ENCODE results near the gene MEF2A.

The MEF2A gene

DNA sequence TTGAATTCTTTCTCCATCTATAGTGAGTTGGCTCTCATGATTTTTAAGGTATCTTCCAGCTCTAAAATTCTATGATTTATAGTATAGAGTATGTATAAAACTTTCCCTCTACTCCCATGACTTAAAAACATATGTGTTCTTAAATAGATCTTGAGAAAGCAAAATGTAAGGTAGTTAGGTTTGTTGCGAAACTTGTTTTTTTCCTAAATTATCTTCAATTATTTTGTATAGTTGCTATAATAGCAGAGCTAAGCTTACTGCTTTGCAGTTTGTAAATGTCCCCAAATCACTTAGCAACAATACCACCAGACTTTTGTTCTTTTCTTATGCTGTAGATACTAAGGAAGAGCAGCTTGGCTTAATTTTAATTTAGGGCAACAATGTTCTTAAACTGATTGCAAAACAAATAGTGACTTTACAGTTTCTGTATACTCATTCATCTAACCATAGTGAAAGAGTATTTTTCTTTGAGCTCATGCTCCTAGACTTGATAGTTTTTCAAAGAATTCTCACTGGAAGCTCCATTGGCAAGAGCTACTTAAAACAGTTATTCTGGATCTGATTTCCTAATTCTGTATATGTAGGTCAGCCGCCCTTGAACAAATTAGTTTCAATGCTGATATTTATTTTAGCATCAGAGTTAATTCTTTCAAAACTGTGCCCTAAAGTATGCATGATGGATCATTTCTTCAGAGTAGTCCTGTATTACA lies 106.3 kb downstream of the MEF2A start:
- no peak overlapping the region for H3K4me3 ChIP-seq
- peaks cover 0 to 30% (median 13%) of the 10 kb centered on the region in 4 donors for H3K4me1 ChIP-seq
- DNase-seq, result no peak
- no peak for TF ChIP-seq CTCF (IDR thresholded peaks at IDR 0.05)
- peaks cover 11 to 34% (median 23%) of the 10 kb centered on the region in 3 donors for H3K36me3 ChIP-seq
- H3K27me3 ChIP-seq, result no peaks in the 10 kb centered on the region
- intact Hi-C loops (cut with DNase I; ENCODE audit: low total_unique reads), result no loop called here
- H3K27ac ChIP-seq, result peak overlapping the region in 1 of 2 donors; percentile 15
- no peaks in the 10 kb centered on the region for H3K9me3 ChIP-seq

DNA sequence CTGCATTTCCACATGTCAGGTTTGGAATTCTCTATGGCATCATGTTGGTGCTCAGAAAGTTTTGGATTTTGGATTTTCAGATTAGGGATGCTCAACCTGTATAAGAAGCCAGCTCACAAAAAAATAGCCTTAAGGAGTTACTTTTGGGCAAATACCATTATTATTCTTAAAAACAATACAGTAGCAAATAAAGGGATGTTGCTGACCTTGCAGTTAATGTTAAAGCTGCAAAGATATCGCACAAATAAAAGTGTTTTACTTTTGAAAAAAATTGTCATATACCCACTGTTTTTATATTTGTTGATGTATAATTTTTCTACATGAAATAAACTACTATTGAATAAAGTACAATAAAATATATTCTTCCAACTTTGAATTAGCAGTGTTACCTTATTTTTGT lies 107.3 kb downstream of the MEF2A start:
- Histone ChIP-seq H3K4me1 (peaks cover 0 to 37% (median 15%) of the 10 kb centered on the region in 4 donors), H3K9me3 (no peaks in the 10 kb centered on the region), H3K27ac (no peak overlapping the region), H3K4me3 (no peak overlapping the region), H3K27me3 (no peaks in the 10 kb centered on the region), H3K36me3 (peaks cover 11 to 28% (median 23%) of the 10 kb centered on the region in 3 donors)
- DNase-seq, result no peak
- intact Hi-C loops (cut with DNase I; ENCODE audit: low total_unique reads), result no loop called here
- TF ChIP-seq CTCF (IDR thresholded peaks at IDR 0.05), result no peak

GRCh38 chr15:99674279-99674678 lies 108.5 kb downstream of the MEF2A start:
- no peak overlapping the region for H3K27ac ChIP-seq
- H3K36me3 ChIP-seq, result peaks cover 21 to 33% (median 28%) of the 10 kb centered on the region in 3 donors
- TF ChIP-seq CTCF (IDR thresholded peaks at IDR 0.05), result no peak
- DNase-seq, result no peak
- H3K4me1 ChIP-seq, result peaks cover 0 to 27% (median 7%) of the 10 kb centered on the region in 4 donors
- no peaks in the 10 kb centered on the region for H3K27me3 ChIP-seq
- H3K4me3 ChIP-seq, result no peak overlapping the region
- no peaks in the 10 kb centered on the region for H3K9me3 ChIP-seq
- intact Hi-C loops (cut with DNase I; ENCODE audit: low total_unique reads), result no loop called here

- peak overlapping the region; percentile 4 to 37 for H3K27ac ChIP-seq
- intact Hi-C loops (cut with DNase I; ENCODE audit: low total_unique reads), result no loop called here
- DNase-seq, result no peak
Measured at GRCh38 chr15:99677540-99678134, 111.9 kb downstream of the MEF2A start.

DNA sequence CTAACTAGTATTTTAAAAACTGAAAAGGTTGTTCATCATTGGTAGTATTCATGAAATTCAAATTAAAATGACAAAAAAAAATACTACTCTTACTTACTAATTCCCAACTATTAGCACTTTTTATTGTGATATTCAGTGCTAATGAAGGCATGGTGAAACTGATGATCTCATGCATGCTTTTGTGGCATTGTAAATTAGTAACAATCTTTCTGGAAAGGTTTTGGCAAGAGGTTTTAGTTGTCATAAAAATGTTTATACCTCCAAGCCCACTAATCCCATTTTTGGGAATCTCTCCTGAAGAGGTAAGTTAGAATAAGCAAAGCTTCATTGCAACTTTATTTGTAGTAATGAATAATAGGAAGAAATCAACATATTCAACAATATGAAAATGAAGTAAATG lies 114.5 kb downstream of the MEF2A start:
- intact Hi-C loops (cut with DNase I; ENCODE audit: low total_unique reads), result no loop called here
- no peak for DNase-seq
- peaks cover 0 to 15% (median 3%) of the 10 kb centered on the region in 4 donors for H3K4me1 ChIP-seq
- H3K27me3 ChIP-seq, result no peaks in the 10 kb centered on the region
- H3K36me3 ChIP-seq, result peaks cover 19 to 39% (median 24%) of the 10 kb centered on the region in 3 donors
- H3K9me3 ChIP-seq, result no peaks in the 10 kb centered on the region
- no peak for TF ChIP-seq CTCF (IDR thresholded peaks at IDR 0.05)
- H3K4me3 ChIP-seq, result no peak overlapping the region
- no peak overlapping the region for H3K27ac ChIP-seq

More at GRCh38 chr15:99677540-99678134, 111.9 kb downstream of the MEF2A start:
- peaks cover 23 to 36% (median 29%) of the 10 kb centered on the region in 3 donors for H3K36me3 ChIP-seq
- TF ChIP-seq CTCF (IDR thresholded peaks at IDR 0.05), result no peak
- H3K4me3 ChIP-seq, result no peak overlapping the region
- no peaks in the 10 kb centered on the region for H3K27me3 ChIP-seq
- H3K9me3 ChIP-seq, result no peaks in the 10 kb centered on the region
- H3K4me1 ChIP-seq, result peaks cover 0 to 19% (median 4%) of the 10 kb centered on the region in 4 donors
